H1 (cell line): ENCODE data around the gene G2E3. TPM values are rescaled to one million over a fixed set of nuclear protein-coding genes. Genes with fewer than 3 reads are reported as not detected.

Source experiments
- CTCF ChIA-PET: fragments of 300-600 bp; sonication (Branson Sonifier 250); formaldehyde crosslinking; loops from one replicate; lab custom pipeline; 2021; ENCODE audit not compliant: partially characterized antibody; lab: Charles Lee
- POLR2A ChIA-PET: fragments of 300-600 bp; sonication (Branson Sonifier 250); formaldehyde crosslinking; loops from one replicate; lab custom pipeline; 2021; ENCODE audit warnings: inconsistent platforms; ENCODE audit not compliant: partially characterized antibody; lab: Charles Lee
- DNase-seq, 2 experiments: peaks; one replicate each; pipeline versions ENCODE4 v3.0.0 to v3.0.0-alpha.2; 2010 to 2022; ENCODE audit warnings: low spot score in 2 of 2, low read depth in 1 of 2, mixed read lengths in 1 of 2
- FAIRE-seq: peaks from 2 replicates; lab custom pipeline; 2011; peaks lifted over from hg19 to GRCh38; lab: Jason Lieb, UNC
- H2AFZ ChIP-seq: 2 replicates; pipeline ENCODE4 v1.8.1; 2012; ENCODE audit warnings: low read length, inconsistent platforms
- H2AK5ac ChIP-seq: 2 replicates; pipeline ENCODE4 v1.6.1; 2013; ENCODE audit warnings: low read depth, low read length
- H2BK120ac ChIP-seq: replicated peaks from 2 replicates; pipeline ENCODE3; 2013; ENCODE audit warnings: low read depth, low read length, inconsistent platforms
- H2BK12ac ChIP-seq: 2 replicates; pipeline ENCODE4 v1.6.1; 2013; ENCODE audit warnings: low read depth, low read length
- H2BK15ac ChIP-seq: 2 replicates; pipeline ENCODE4 v1.6.1; 2013; ENCODE audit warnings: low read length
- H2BK20ac ChIP-seq: 2 replicates; pipeline ENCODE4 v1.6.1; 2013; ENCODE audit warnings: low read length
- H2BK5ac ChIP-seq: 2 replicates; pipeline ENCODE4 v1.6.1; 2013; ENCODE audit warnings: low read depth, low read length
- H3K14ac ChIP-seq: 2 replicates; pipeline ENCODE4 v1.6.1; 2013; ENCODE audit warnings: inconsistent platforms; ENCODE audit not compliant: insufficient read length
- H3K18ac ChIP-seq: 2 replicates; pipeline ENCODE4 v1.6.1; 2013; ENCODE audit warnings: low read length; ENCODE audit errors: extremely low read depth
- H3K23ac ChIP-seq: 2 replicates; pipeline ENCODE4 v1.6.1; 2013; ENCODE audit warnings: inconsistent platforms; ENCODE audit not compliant: insufficient read length
- H3K23me2 ChIP-seq: 2 replicates; pipeline ENCODE4 v1.6.1; 2013; ENCODE audit warnings: low read depth, low read length
- H3K27ac ChIP-seq: 2 replicates; pipeline ENCODE4 v1.6.1; 2011; ENCODE audit warnings: low read depth, low read length, inconsistent platforms
- H3K27me3 ChIP-seq, 4 experiments: replicated peaks in 1 of 4; 1 replicate in 1 of 4; 2 replicates in 3 of 4; pipeline versions ENCODE4 v1.6.1 to v1.8.1; 2011 to 2013; ENCODE audit warnings: low read length in 3 of 4, mild to moderate bottlenecking in 3 of 4, inconsistent platforms in 2 of 4, mixed read lengths in 2 of 4, moderate library complexity in 1 of 4; ENCODE audit not compliant: control insufficient read depth in 3 of 4, insufficient read depth in 3 of 4; ENCODE audit errors: extremely low read depth in 1 of 4
- H3K36me3 ChIP-seq, 4 experiments: 2 replicates each; pipeline versions ENCODE4 v1.6.1 to v1.8.1; 2011 to 2013; ENCODE audit warnings: mild to moderate bottlenecking in 4 of 4, low read length in 3 of 4, moderate library complexity in 2 of 4, control low read depth in 1 of 4, inconsistent platforms in 1 of 4; ENCODE audit not compliant: insufficient read depth in 4 of 4, control insufficient read depth in 2 of 4
- H3K4ac ChIP-seq: replicated peaks from 2 replicates; pipeline ENCODE3; 2013; ENCODE audit warnings: low read length, low read depth, mixed read lengths, inconsistent platforms; ENCODE audit not compliant: insufficient read length
- H3K4me1 ChIP-seq, 4 experiments: replicated peaks in 1 of 4; 1 replicate in 1 of 4; 2 replicates in 3 of 4; pipeline versions ENCODE4 v1.6.1 to v1.8.1; 2011 to 2013; ENCODE audit warnings: low read length in 3 of 4, inconsistent platforms in 2 of 4, mixed read lengths in 1 of 4; ENCODE audit not compliant: insufficient read depth in 4 of 4, control insufficient read depth in 3 of 4
- H3K4me2 ChIP-seq, 2 experiments: 2 replicates each; pipeline versions ENCODE4 v1.6.1 to v1.8.1; 2011 to 2013; ENCODE audit warnings: low read depth in 2 of 2, low read length in 2 of 2, control low read depth in 1 of 2, inconsistent platforms in 1 of 2, mild to moderate bottlenecking in 1 of 2; ENCODE audit not compliant: insufficient read depth in 1 of 2
- H3K4me3 ChIP-seq, 4 experiments: fragments of 200-600, 300-600 bp in 1 of 4; sonication (generic), shearing (Covaris generic), sonication (Bioruptor Twin) in 1 of 4; 2 replicates each; pipeline versions ENCODE4 v1.5.1 to v1.8.1; 2011 to 2016; ENCODE audit warnings: low read length in 4 of 4, low read depth in 3 of 4, control low read depth in 2 of 4, inconsistent platforms in 2 of 4, mild to moderate bottlenecking in 2 of 4, mixed read lengths in 1 of 4, moderate library complexity in 1 of 4; ENCODE audit not compliant: insufficient read depth in 2 of 4; ENCODE audit errors: extremely low read depth in 1 of 4
- H3K56ac ChIP-seq: replicated peaks from 2 replicates; pipeline ENCODE3; 2013; ENCODE audit warnings: low read depth, mild to moderate bottlenecking, mixed read lengths, low read length, inconsistent platforms; ENCODE audit not compliant: insufficient read length
- H3K79me1 ChIP-seq: 2 replicates; pipeline ENCODE4 v1.6.1; 2013; ENCODE audit warnings: low read depth, low read length, control low read depth
- H3K79me2 ChIP-seq, 2 experiments: 2 replicates each; pipeline versions ENCODE4 v1.6.1 to v1.8.1; 2012 to 2013; ENCODE audit warnings: low read length in 2 of 2, mild to moderate bottlenecking in 2 of 2, inconsistent platforms in 1 of 2; ENCODE audit not compliant: insufficient read depth in 2 of 2, control insufficient read depth in 1 of 2
- H3K9ac ChIP-seq, 4 experiments: replicated peaks in 1 of 4; 1 replicate in 1 of 4; 2 replicates in 3 of 4; pipeline versions ENCODE4 v1.6.1 to v1.8.1; 2011 to 2013; ENCODE audit warnings: low read depth in 3 of 4, low read length in 3 of 4, control low read depth in 2 of 4, mild to moderate bottlenecking in 2 of 4, moderate library complexity in 2 of 4, inconsistent platforms in 1 of 4; ENCODE audit errors: extremely low read depth in 1 of 4
- H3K9me3 ChIP-seq, 2 experiments: 2 replicates each; pipeline versions ENCODE4 v1.6.1 to v1.8.1; 2012 to 2013; ENCODE audit warnings: mild to moderate bottlenecking in 2 of 2, moderate library complexity in 2 of 2, control low read depth in 1 of 2, inconsistent platforms in 1 of 2, low read depth in 1 of 2, low read length in 1 of 2, mixed read lengths in 1 of 2; ENCODE audit not compliant: insufficient read depth in 2 of 2
- H4K20me1 ChIP-seq, 2 experiments: replicated peaks in 1 of 2; 2 replicates each; pipeline versions ENCODE3 to v1.8.1; 2011 to 2013; ENCODE audit warnings: inconsistent platforms in 2 of 2, low read length in 2 of 2, mild to moderate bottlenecking in 1 of 2; ENCODE audit not compliant: insufficient read depth in 2 of 2, control insufficient read depth in 1 of 2
- H4K5ac ChIP-seq: 2 replicates; pipeline ENCODE4 v1.6.1; 2013; ENCODE audit warnings: low read length, low read depth, mixed read lengths, inconsistent platforms; ENCODE audit not compliant: insufficient read length
- H4K8ac ChIP-seq: 2 replicates; pipeline ENCODE4 v1.8.0; 2013; ENCODE audit warnings: mild to moderate bottlenecking, moderate library complexity, low read length, inconsistent platforms; ENCODE audit not compliant: insufficient read depth; ENCODE audit errors: extremely low read depth
- H4K91ac ChIP-seq: replicated peaks from 2 replicates; pipeline ENCODE3; 2013; ENCODE audit warnings: low read length, mixed read lengths, inconsistent platforms; ENCODE audit not compliant: insufficient read length
- ASH2L ChIP-seq: fragments of 200-600, 300-600 bp; sonication (generic); IDR thresholded peaks from one replicate; pipeline ENCODE4 v1.7.1; 2017; ENCODE audit warnings: low read length
- ATF3 ChIP-seq: IDR thresholded peaks from 2 replicates; pipeline ENCODE4 v1.6.1; 2011; ENCODE audit warnings: low read depth, mild to moderate bottlenecking, low read length; ENCODE audit not compliant: insufficient read depth
- BACH1 ChIP-seq: IDR thresholded peaks from 2 replicates; pipeline ENCODE4 v1.6.1; 2012; ENCODE audit warnings: low read length, improper control_type of control experiment
- CBX8 ChIP-seq: fragments of 300-800, 300-1000 bp; sonication (generic); IDR thresholded peaks from 2 replicates; pipeline ENCODE4 v1.7.1; 2016; ENCODE audit warnings: low read depth, low read length, borderline replicate concordance
- GABPA ChIP-seq: IDR thresholded peaks from 2 replicates; pipeline ENCODE4 v1.6.1; 2011; ENCODE audit warnings: mild to moderate bottlenecking, low read length, moderate library complexity, borderline replicate concordance; ENCODE audit not compliant: insufficient read depth
- JUN ChIP-seq: IDR thresholded peaks from 2 replicates; pipeline ENCODE4 v1.6.1; 2011; ENCODE audit warnings: low read depth, mild to moderate bottlenecking, improper control_type of control experiment, low read length
- KDM1A ChIP-seq: fragments of 200-600, 300-600 bp; sonication (generic); IDR thresholded peaks from 2 replicates; pipeline ENCODE4 v1.7.1; 2016; ENCODE audit warnings: mild to moderate bottlenecking, low read length, borderline replicate concordance
- MAFK ChIP-seq: IDR thresholded peaks from 2 replicates; pipeline ENCODE4 v1.6.1; 2012; ENCODE audit warnings: low read depth, mild to moderate bottlenecking, improper control_type of control experiment, low read length
- NRF1 ChIP-seq: IDR thresholded peaks from 2 replicates; pipeline ENCODE4 v1.6.1; 2011; ENCODE audit warnings: mild to moderate bottlenecking, low read depth, low read length, improper control_type of control experiment
- RFX5 ChIP-seq: IDR thresholded peaks from 2 replicates; pipeline ENCODE4 v1.6.1; 2011; ENCODE audit warnings: low read depth, low read length, improper control_type of control experiment, borderline replicate concordance
- SP1 ChIP-seq: IDR thresholded peaks from 2 replicates; pipeline ENCODE4 v1.6.1; 2011; ENCODE audit warnings: low read depth, low read length
- SRF ChIP-seq: IDR thresholded peaks from 2 replicates; pipeline ENCODE4 v1.6.1; 2011; ENCODE audit warnings: mild to moderate bottlenecking, low read depth, low read length, moderate library complexity
- TCF12 ChIP-seq: IDR thresholded peaks from 2 replicates; pipeline ENCODE4 v1.6.1; 2011; ENCODE audit warnings: low read depth, mild to moderate bottlenecking, low read length
- WGBS, 2 experiments: shearing (Covaris generic) in 1 of 2; methylation state at CpG; one replicate each; pipeline versions ENCODE4 v1.1.6 to v1.1.7; 2013 to 2015; ENCODE audit warnings: low lambda C conversion rate in 2 of 2, mixed read lengths in 2 of 2, inconsistent platforms in 1 of 2, low coverage in 1 of 2, missing lambda C conversion rate in 1 of 2; ENCODE audit not compliant: insufficient replicate concordance in 2 of 2, insufficient coverage in 1 of 2, insufficient read length in 1 of 2; ENCODE audit errors: extremely low coverage in 1 of 2, missing lambda C conversion rate in 1 of 2; 5-methylcytosine and 5-hydroxymethylcytosine counted together
- polyA plus RNA-seq, 7 experiments: library from polyadenylated mRNA; depleted of rRNA in 3 of 7; stranded (reverse) in 5 of 7; unstranded in 2 of 7; fragments of >200 nt in 5 of 7; fragments of 200-250 nt in 2 of 7; gene quantifications; 1 replicate in 5 of 7; 2 replicates in 1 of 7; 4 replicates in 1 of 7; pipeline versions ENCODE4 v1.2.1 to v1.2.3, GENCODE V29; 2011 to 2013; ENCODE audit warnings: missing spikeins in 2 of 7, mixed read lengths in 2 of 7
- total RNA-seq: library from RNA; stranded (reverse); fragmentation: NEBNext Ultra II Directional; extraction: Animal tissue kit (Norgen Biotek cat#: 25700); gene quantifications from 2 replicates; pipeline ENCODE4 v1.2.1, GENCODE V29; 2021
- TF ChIP-seq, protein P1 (sequence below): IDR thresholded peaks from 2 replicates; pipeline ENCODE4 v1.6.1; 2011; ENCODE audit warnings: low read length, improper control_type of control experiment

The G2E3 gene
- total and polyA plus RNA-seq, 2 of the 8 experiments (the other 6 are each of a cell fraction or from before 2014, with no cell fraction given): 9.2 to 72.0 TPM

GRCh38 chr14:30551460-30551859 is 7.5 kb upstream of the G2E3 start:
- Histone ChIP-seq H4K20me1 (no peaks in the 10 kb centered on the region), H3K79me1 (no peaks in the 10 kb centered on the region), H3K23ac (no peak overlapping the region), H2BK15ac (no peak overlapping the region), H3K79me2 (no peaks in the 10 kb centered on the region), H3K56ac (no peak overlapping the region), H3K4ac (no peak overlapping the region), H3K14ac (no peak overlapping the region), H3K9ac (no peak overlapping the region; a peak in 1 of 7 replicates), H2AFZ (no peak overlapping the region), H3K4me1 (no peaks in the 10 kb centered on the region), H2BK120ac (no peak overlapping the region), H3K4me3 (no peak overlapping the region), H4K5ac (no peak overlapping the region), H3K27me3 (peaks cover 0 to 1% (median 0%) of the 10 kb centered on the region in 4 experiments; a peak in 1 of 7 replicates), H4K8ac (no peak overlapping the region), H4K91ac (no peak overlapping the region), H3K9me3 (peaks cover 0 to 8% of the 10 kb centered on the region in 2 experiments; a peak in 1 of 4 replicates), H2BK12ac (no peak overlapping the region), H2BK5ac (no peak overlapping the region), H3K36me3 (no peaks in the 10 kb centered on the region), H2AK5ac (no peak overlapping the region), H3K4me2 (no peak overlapping the region), H3K18ac (no peak overlapping the region), H3K27ac (no peak overlapping the region), H2BK20ac (no peak overlapping the region), H3K23me2 (no peaks in the 10 kb centered on the region)
- WGBS, 2 experiments: 78% methylated on average over 1 of the region's 1 CpG; no CpG with 5 or more reads in 1 of the 2 experiments
- POLR2A ChIA-PET: no interaction called here
- FAIRE-seq (no peak), DNase-seq (no peak)
- CTCF ChIA-PET: no interaction called here
- TF ChIP-seq ASH2L (no peak), CBX8 (no peak), MAFK (no peak), TCF12 (no peak), KDM1A (no peak), SP1 (no peak), BACH1 (no peak), GABPA (no peak), SRF (no peak), ATF3 (no peak), JUN (no peak), RFX5 (no peak), NRF1 (no peak)
- TF ChIP-seq, protein P1, sequence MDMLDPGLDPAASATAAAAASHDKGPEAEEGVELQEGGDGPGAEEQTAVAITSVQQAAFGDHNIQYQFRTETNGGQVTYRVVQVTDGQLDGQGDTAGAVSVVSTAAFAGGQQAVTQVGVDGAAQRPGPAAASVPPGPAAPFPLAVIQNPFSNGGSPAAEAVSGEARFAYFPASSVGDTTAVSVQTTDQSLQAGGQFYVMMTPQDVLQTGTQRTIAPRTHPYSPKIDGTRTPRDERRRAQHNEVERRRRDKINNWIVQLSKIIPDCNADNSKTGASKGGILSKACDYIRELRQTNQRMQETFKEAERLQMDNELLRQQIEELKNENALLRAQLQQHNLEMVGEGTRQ: no peak
